Adrenal gland (tissue), 5 donors: ENCODE results near the gene AGAP1.

Experiments used
- CTCF ChIP-seq, 6 experiments: fragments of 450-650 bp in 4 of 6; fragments of 200-600 bp in 2 of 6; sonication (generic) in 1 of 6; IDR thresholded peaks; 1 replicate in 5 of 6; 2 replicates in 1 of 6; pipeline versions ENCODE4 v1.5.1 to v1.8.0; 2016 to 2021; ENCODE audit warnings: antibody characterized with exemption in 6 of 6, mild to moderate bottlenecking in 2 of 6, moderate library complexity in 1 of 6
- POLR2A ChIP-seq, 2 donors: fragments of 450-650 bp; IDR thresholded peaks; one replicate each; pipeline ENCODE4 v1.6.1; 2017; ENCODE audit warnings: antibody characterized with exemption in 2 of 2, mild to moderate bottlenecking in 2 of 2, moderate library complexity in 1 of 2
- donor health status: DM: no; HTN: no; CAD: no.

GRCh38 chr2:235954888-235955480, 461.1 kb downstream of the AGAP1 start:
- no peak for TF ChIP-seq CTCF (IDR thresholded peaks at IDR 0.05)
- TF ChIP-seq POLR2A (IDR thresholded peaks at IDR 0.05): no peak
